ENCODE results near the gene NOTCH1.
A peak's percentile ranks its signal among the peaks of the same experiment; 100 is the strongest.

The NOTCH1 gene

DNA sequence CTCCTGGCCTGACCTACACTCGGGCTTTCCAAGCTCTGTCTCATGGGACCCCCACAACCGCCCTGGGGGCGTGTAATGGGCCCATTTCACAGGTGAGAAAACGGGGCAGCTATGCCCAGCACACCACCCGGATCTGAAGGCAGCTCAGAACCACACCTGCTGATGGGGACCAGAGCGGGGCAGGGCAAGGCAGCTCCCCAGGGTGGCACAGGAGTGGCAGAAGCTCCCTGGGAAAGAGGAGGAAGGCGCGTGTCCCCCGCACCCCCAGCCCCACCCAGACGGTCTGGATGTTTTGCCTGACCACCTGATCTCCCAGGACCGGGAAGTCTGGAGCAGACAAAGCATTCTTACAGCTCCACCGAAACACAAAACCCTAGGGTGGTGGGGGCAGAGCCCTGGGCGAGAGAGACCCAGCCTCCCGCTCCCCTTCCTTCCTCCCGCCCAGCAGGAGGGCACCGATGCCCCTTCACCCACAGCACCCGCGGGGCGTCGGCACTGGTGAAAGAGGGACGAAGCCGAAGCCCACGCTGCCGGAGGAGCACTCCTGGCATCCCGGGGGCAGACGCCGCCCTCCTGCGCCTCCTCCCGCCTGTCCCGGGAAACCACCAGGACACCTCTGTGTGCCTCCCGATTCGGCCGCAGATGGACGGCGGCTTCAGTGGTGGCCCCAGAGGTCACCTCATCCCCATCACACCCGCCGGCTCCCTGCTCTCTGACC is 14.5 kb downstream of the NOTCH1 start:
- DNase-seq (ENCODE audit: low read depth in 1 of 2, low spot score in 1 of 2) = no peak
- no peaks in the 10 kb centered on the region for H3K27me3 ChIP-seq (ENCODE audit: insufficient read depth, poor library complexity, severe bottlenecking)
- H3K4me3 ChIP-seq (replicated peaks; ENCODE audit: insufficient read depth, low read length) = no peak overlapping the region
- TF ChIP-seq SPI1 (IDR thresholded peaks at IDR 0.05; ENCODE audit: borderline replicate concordance, low read depth) (no peak), GABPA (IDR thresholded peaks at IDR 0.05; ENCODE audit: low read depth) (no peak), POLR2AphosphoS5 (IDR thresholded peaks at IDR 0.05; ENCODE audit: low read depth) (no peak)
- H3K27ac ChIP-seq (replicated peaks) = no peak overlapping the region

DNA sequence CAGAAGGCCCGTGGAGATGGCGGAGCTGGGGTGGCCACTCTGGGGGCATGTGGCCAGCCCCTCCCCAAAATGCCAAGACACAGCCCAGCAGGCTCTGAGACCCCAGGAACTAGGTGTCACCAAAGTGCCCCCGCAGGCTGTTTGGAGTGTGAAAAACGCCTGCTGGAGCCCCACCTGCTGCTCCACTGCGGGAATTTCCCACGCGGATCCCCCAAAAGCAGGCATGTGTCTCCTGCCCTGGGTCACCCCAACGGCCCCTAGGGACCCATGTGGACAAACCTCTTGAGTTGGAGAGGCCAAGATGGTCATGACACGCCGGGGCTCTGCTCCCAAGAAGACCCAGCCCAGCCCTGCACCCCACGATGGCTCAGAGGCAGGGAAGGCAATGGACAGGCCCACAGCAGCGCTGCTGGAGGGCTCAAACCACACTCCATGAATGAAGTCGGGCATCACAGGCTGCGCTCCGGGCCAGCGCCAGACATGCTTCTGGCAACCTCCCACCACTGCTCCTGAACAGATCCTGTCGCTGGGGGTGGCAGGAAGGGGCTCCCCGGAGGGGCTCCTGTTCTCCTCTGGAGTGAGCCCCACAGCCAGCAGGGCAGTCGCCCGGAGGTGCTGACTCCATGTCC is 15.3 kb downstream of the NOTCH1 start:
- Histone ChIP-seq H3K27ac (replicated peaks) (peak overlapping the region; percentile 30; the same call in 1 of the 2 replicates), H3K27me3 (ENCODE audit: insufficient read depth, poor library complexity, severe bottlenecking) (no peaks in the 10 kb centered on the region), H3K4me3 (replicated peaks; ENCODE audit: insufficient read depth, low read length) (no peak overlapping the region)
- TF ChIP-seq GABPA (IDR thresholded peaks at IDR 0.05; ENCODE audit: low read depth) = no peak
- TF ChIP-seq POLR2AphosphoS5 (IDR thresholded peaks at IDR 0.05; ENCODE audit: low read depth) = no peak
- TF ChIP-seq, protein P1, sequence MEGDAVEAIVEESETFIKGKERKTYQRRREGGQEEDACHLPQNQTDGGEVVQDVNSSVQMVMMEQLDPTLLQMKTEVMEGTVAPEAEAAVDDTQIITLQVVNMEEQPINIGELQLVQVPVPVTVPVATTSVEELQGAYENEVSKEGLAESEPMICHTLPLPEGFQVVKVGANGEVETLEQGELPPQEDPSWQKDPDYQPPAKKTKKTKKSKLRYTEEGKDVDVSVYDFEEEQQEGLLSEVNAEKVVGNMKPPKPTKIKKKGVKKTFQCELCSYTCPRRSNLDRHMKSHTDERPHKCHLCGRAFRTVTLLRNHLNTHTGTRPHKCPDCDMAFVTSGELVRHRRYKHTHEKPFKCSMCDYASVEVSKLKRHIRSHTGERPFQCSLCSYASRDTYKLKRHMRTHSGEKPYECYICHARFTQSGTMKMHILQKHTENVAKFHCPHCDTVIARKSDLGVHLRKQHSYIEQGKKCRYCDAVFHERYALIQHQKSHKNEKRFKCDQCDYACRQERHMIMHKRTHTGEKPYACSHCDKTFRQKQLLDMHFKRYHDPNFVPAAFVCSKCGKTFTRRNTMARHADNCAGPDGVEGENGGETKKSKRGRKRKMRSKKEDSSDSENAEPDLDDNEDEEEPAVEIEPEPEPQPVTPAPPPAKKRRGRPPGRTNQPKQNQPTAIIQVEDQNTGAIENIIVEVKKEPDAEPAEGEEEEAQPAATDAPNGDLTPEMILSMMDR (IDR thresholded peaks at IDR 0.05; ENCODE audit: insufficient read depth, low read length) = no peak
- TF ChIP-seq, protein P2, sequence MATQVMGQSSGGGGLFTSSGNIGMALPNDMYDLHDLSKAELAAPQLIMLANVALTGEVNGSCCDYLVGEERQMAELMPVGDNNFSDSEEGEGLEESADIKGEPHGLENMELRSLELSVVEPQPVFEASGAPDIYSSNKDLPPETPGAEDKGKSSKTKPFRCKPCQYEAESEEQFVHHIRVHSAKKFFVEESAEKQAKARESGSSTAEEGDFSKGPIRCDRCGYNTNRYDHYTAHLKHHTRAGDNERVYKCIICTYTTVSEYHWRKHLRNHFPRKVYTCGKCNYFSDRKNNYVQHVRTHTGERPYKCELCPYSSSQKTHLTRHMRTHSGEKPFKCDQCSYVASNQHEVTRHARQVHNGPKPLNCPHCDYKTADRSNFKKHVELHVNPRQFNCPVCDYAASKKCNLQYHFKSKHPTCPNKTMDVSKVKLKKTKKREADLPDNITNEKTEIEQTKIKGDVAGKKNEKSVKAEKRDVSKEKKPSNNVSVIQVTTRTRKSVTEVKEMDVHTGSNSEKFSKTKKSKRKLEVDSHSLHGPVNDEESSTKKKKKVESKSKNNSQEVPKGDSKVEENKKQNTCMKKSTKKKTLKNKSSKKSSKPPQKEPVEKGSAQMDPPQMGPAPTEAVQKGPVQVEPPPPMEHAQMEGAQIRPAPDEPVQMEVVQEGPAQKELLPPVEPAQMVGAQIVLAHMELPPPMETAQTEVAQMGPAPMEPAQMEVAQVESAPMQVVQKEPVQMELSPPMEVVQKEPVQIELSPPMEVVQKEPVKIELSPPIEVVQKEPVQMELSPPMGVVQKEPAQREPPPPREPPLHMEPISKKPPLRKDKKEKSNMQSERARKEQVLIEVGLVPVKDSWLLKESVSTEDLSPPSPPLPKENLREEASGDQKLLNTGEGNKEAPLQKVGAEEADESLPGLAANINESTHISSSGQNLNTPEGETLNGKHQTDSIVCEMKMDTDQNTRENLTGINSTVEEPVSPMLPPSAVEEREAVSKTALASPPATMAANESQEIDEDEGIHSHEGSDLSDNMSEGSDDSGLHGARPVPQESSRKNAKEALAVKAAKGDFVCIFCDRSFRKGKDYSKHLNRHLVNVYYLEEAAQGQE (IDR thresholded peaks at IDR 0.05; ENCODE audit: insufficient replicate concordance, low read depth) = no peak
- no peak for TF ChIP-seq SPI1 (IDR thresholded peaks at IDR 0.05; ENCODE audit: borderline replicate concordance, low read depth)
- DNase-seq (ENCODE audit: low read depth in 1 of 2, low spot score in 1 of 2) = no peak

DNA sequence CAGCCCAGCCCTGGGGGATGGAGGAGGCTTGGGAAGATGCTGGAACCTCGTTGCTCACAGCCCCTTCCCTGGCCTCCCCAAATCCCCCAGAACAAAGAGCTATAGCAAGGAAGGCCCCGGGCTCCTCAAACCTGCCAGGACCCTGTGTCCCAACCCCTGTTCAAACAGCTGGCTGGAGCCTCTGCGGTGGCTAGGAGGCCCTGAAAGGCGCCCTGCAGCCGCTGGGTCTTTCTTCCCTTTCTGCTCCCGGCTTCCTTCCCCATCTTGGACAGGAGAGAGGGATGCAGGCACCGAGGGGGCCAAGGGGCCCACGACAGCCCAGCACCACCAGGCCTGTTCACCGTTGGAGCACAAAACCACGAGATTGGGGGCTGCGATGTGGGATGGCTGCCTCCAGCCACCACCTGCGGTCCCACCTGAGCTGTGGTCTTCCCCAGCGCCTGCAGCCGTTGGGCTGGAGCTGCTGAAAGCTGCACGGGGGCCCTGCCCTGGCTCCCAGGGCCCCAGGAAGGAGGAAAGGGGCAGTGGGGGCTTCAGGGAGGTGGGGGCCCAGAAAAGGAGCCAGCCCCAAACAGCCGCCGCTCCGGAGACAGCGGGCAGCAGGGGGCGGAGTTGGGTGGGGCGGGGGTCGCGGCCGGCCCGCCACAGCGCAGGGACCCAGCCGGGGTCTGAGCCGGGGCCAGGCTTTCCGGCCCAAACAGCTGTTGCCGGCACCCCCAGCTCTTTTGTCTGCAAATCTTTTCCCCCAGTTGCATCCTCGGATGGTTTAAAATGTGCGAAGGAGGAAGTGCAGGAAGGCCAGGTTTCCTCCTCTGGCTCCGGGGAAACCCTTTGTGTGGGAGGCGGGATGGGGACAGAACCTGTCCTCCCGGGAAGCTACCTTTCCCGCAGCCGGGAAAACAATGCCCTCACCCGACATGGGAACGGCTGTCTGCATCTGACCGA is 16.1 kb downstream of the NOTCH1 start:
- Histone ChIP-seq H3K27me3 (ENCODE audit: insufficient read depth, poor library complexity, severe bottlenecking) (no peaks in the 10 kb centered on the region), H3K27ac (replicated peaks) (peak overlapping the region; percentile 30; the same call in 1 of the 2 replicates), H3K4me3 (replicated peaks; ENCODE audit: insufficient read depth, low read length) (no peak overlapping the region)
- peak in 1 of 2 experiments; percentile 56 for DNase-seq (ENCODE audit: low read depth in 1 of 2, low spot score in 1 of 2)
- TF ChIP-seq, protein P1 (IDR thresholded peaks at IDR 0.05; ENCODE audit: insufficient read depth, low read length) = no peak
- TF ChIP-seq POLR2AphosphoS5 (IDR thresholded peaks at IDR 0.05; ENCODE audit: low read depth) = peak; percentile 33; the same call in 1 of the 2 replicates
- TF ChIP-seq SPI1 (IDR thresholded peaks at IDR 0.05; ENCODE audit: borderline replicate concordance, low read depth) = peak; percentile 91

DNA sequence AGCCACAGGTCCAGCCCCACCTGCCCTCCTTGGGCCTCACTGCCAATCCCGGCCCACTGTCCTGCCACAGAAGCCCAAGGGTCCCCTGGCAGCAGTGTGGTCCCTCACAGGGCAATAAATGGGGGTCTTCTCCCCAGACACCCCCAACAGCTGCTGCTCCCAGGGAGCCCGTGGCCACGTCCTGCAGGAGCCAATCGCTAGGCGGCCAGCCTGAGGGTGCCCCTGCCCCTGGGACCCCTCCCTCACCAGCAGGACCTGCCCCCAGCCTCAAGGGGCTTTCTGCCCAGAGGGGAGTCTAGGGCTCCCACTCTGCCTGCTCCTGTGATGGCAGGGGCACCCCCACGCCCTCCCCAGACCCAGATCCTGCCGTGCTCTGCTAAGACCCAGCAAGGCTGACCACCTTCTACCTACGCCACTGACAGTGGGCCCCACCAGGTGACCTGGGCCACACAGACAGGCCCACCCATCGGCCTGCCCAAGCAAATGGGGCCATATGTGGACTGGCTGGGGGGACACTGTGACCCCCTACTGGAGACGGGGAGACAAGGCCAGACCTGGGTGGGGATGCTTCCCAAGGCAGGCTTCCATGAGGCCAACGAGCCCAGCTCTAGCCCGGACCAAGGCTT is 17.0 kb downstream of the NOTCH1 start:
- no peak overlapping the region for H3K4me3 ChIP-seq (replicated peaks; ENCODE audit: insufficient read depth, low read length)
- TF ChIP-seq POLR2AphosphoS5 (IDR thresholded peaks at IDR 0.05; ENCODE audit: low read depth) (no peak), GABPA (IDR thresholded peaks at IDR 0.05; ENCODE audit: low read depth) (no peak), SPI1 (IDR thresholded peaks at IDR 0.05; ENCODE audit: borderline replicate concordance, low read depth) (no peak)
- TF ChIP-seq, protein P1 (IDR thresholded peaks at IDR 0.05; ENCODE audit: insufficient read depth, low read length) = no peak
- TF ChIP-seq, protein P2 (IDR thresholded peaks at IDR 0.05; ENCODE audit: insufficient replicate concordance, low read depth) = no peak
- H3K27ac ChIP-seq (replicated peaks) = 0 out of 2 replicates have a peak overlapping the region, but pooled peaks have one; percentile 9
- H3K27me3 ChIP-seq (ENCODE audit: insufficient read depth, poor library complexity, severe bottlenecking) = no peaks in the 10 kb centered on the region
- DNase-seq (ENCODE audit: low read depth in 1 of 2, low spot score in 1 of 2) = no peak

All from HL-60 (cell line).